SK-N-SH treated with all-trans-retinoic acid at 6 μM for 48 hours (cell line): Measurements from ENCODE around the gene LMOD3.
A peak's percentile ranks its signal among the peaks of the same experiment; 100 is the strongest.

ENCODE experiments used
- ATAC-seq: fragments of 200-7000 bp; cut with Tn5 transposase; 3 replicates; pipeline ENCODE4 v1.9.1; 2020; ENCODE audit warnings: mild to moderate bottlenecking, moderate library complexity
- ARNTL ChIP-seq: fragments of 450-650 bp; formaldehyde crosslinking; IDR thresholded peaks from 2 replicates; pipeline ENCODE4 v1.5.0; 2020; ENCODE audit warnings: low read depth, mild to moderate bottlenecking, moderate library complexity, borderline replicate concordance
- BACH2 ChIP-seq: fragments of 250-450 bp; sonication (Bioruptor Pico); IDR thresholded peaks from 2 replicates; pipeline ENCODE4 v1.9.0; 2021; ENCODE audit warnings: mild to moderate bottlenecking, borderline replicate concordance
- CREB5 ChIP-seq: fragments of 250-450 bp; sonication (Bioruptor Pico); IDR thresholded peaks from 2 replicates; pipeline ENCODE4 v1.5.1; 2020; ENCODE audit warnings: low read depth, mild to moderate bottlenecking, moderate library complexity
- CSDC2 ChIP-seq: fragments of 250-450 bp; sonication (Bioruptor Pico); IDR thresholded peaks from 2 replicates; pipeline ENCODE4 v1.5.0; 2020; ENCODE audit warnings: mild to moderate bottlenecking, moderate library complexity
- CSRNP3 ChIP-seq: fragments of 250-450 bp; sonication (Bioruptor Pico); IDR thresholded peaks from 2 replicates; pipeline ENCODE4 v1.5.1; 2021; ENCODE audit warnings: mild to moderate bottlenecking, moderate library complexity
- ESRRG ChIP-seq: fragments of 250-450 bp; sonication (Bioruptor Pico); IDR thresholded peaks from 2 replicates; pipeline ENCODE4 v1.6.1; 2021; ENCODE audit warnings: mild to moderate bottlenecking
- GLIS3 ChIP-seq: fragments of 250-450 bp; sonication (Bioruptor Pico); IDR thresholded peaks from 2 replicates; pipeline ENCODE4 v1.5.0; 2020; ENCODE audit warnings: mild to moderate bottlenecking, moderate library complexity
- ISL1 ChIP-seq: fragments of 250-450 bp; sonication (Bioruptor Pico); IDR thresholded peaks from 2 replicates; pipeline ENCODE4 v2.1.2; 2022; ENCODE audit warnings: mild to moderate bottlenecking, moderate library complexity
- OSR1 ChIP-seq: fragments of 250-450 bp; sonication (Bioruptor Pico); IDR thresholded peaks from 2 replicates; pipeline ENCODE4 v1.8.0; 2022; ENCODE audit warnings: moderate library complexity, mild to moderate bottlenecking, inconsistent platforms
- POU6F1 ChIP-seq: fragments of 250-450 bp; sonication (Bioruptor Pico); IDR thresholded peaks from 2 replicates; pipeline ENCODE4 v1.8.0; 2021; ENCODE audit warnings: low read depth, mild to moderate bottlenecking, moderate library complexity, borderline replicate concordance
- PPARA ChIP-seq: fragments of 250-450 bp; sonication (Bioruptor Pico); IDR thresholded peaks from 2 replicates; pipeline ENCODE4 v1.5.0; 2020; ENCODE audit warnings: mild to moderate bottlenecking, borderline replicate concordance
- RARB ChIP-seq: fragments of 250-450 bp; sonication (Bioruptor Pico); IDR thresholded peaks from 2 replicates; pipeline ENCODE4 v1.8.0; 2021; ENCODE audit warnings: mild to moderate bottlenecking, moderate library complexity
- SNAI2 ChIP-seq: fragments of 250-450 bp; sonication (Bioruptor Pico); IDR thresholded peaks from 2 replicates; pipeline ENCODE4 v1.5.0; 2020; ENCODE audit warnings: mild to moderate bottlenecking, moderate library complexity
- TCF4 ChIP-seq: fragments of 250-450 bp; sonication (Bioruptor Pico); IDR thresholded peaks from 2 replicates; pipeline ENCODE4 v1.8.0; 2021; ENCODE audit warnings: mild to moderate bottlenecking, moderate library complexity, borderline replicate concordance
- TOX ChIP-seq: fragments of 250-450 bp; sonication (Bioruptor Pico); IDR thresholded peaks from 2 replicates; pipeline ENCODE4 v1.8.0; 2021; ENCODE audit warnings: mild to moderate bottlenecking, moderate library complexity, borderline replicate concordance
- ZC3H10 ChIP-seq: fragments of 250-450 bp; sonication (Bioruptor Pico); IDR thresholded peaks from 2 replicates; pipeline ENCODE4 v1.5.1; 2021; ENCODE audit warnings: mild to moderate bottlenecking, moderate library complexity
- ZFP3 ChIP-seq: fragments of 250-450 bp; sonication (Bioruptor Pico); IDR thresholded peaks from 2 replicates; pipeline ENCODE4 v1.5.0; 2020; ENCODE audit warnings: mild to moderate bottlenecking, moderate library complexity
- ZNF565 ChIP-seq: fragments of 450-650 bp; formaldehyde crosslinking; conservative IDR thresholded peaks from 2 replicates; pipeline ENCODE4 v1.5.0; 2020; ENCODE audit warnings: low read depth, mild to moderate bottlenecking, moderate library complexity
- ZNF70 ChIP-seq: fragments of 450-650 bp; formaldehyde crosslinking; IDR thresholded peaks from 2 replicates; pipeline ENCODE4 v1.5.0; 2020; ENCODE audit warnings: mild to moderate bottlenecking, moderate library complexity
- ZNF8 ChIP-seq: fragments of 450-650 bp; formaldehyde crosslinking; IDR thresholded peaks from 2 replicates; pipeline ENCODE4 v1.5.0; 2020; ENCODE audit warnings: mild to moderate bottlenecking, moderate library complexity
- TF ChIP-seq, protein P1 (sequence below): fragments of 250-450 bp; sonication (Bioruptor Pico); IDR thresholded peaks from 2 replicates; pipeline ENCODE4 v1.8.0; 2020; ENCODE audit warnings: mild to moderate bottlenecking, moderate library complexity, borderline replicate concordance

LMOD3 gene

GRCh38 chr3:69094467-69095205 is 27.8 kb downstream of the LMOD3 start:
- peak; percentile 75 for ATAC-seq
- TF ChIP-seq SNAI2 (CRISPR knock-in tag) (no peak), GLIS3 (CRISPR knock-in tag) (no peak), CSRNP3 (CRISPR knock-in tag) (no peak), ISL1 (CRISPR knock-in tag) (no peak), ZNF70 (CRISPR knock-in tag) (no peak), TCF4 (CRISPR knock-in tag) (no peak), RARB (no peak), ZNF8 (no peak)

DNA sequence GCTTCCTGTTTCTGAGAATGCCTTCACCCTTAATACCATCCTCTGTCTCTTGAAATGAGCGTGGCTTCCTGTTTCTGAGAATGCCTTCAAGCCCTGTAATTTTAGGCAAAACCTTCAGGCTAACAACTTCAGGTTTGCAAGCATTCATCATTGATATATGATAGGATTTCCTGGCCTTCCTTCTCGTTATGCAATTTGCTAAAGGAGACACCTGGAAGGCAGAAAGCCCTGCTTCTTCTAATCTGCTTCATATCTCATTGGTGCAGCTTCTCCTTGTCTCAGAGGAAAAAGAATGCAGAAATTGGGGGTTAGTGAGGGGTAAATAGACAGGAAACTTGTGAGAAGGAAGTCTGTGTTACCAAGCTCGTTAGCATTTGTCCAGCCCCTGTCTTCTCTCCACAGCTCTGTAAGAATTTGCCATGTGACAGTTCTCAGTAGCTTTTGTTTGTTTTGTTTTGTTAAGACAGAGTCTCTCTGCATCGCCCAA is 30.3 kb downstream of the LMOD3 start:
- TF ChIP-seq ARNTL (CRISPR knock-in tag) = no peak
- TF ChIP-seq CREB5 (CRISPR knock-in tag) = no peak
- TF ChIP-seq ZNF565 (CRISPR knock-in tag) = no peak
- no peak for TF ChIP-seq CSDC2
- no peak for TF ChIP-seq TCF4 (CRISPR knock-in tag)
- TF ChIP-seq GLIS3 (CRISPR knock-in tag) = no peak
- no peak for TF ChIP-seq ZFP3
- no peak for TF ChIP-seq BACH2 (CRISPR knock-in tag)
- no peak for ATAC-seq

- no peak for ATAC-seq
- TF ChIP-seq ZC3H10 (CRISPR knock-in tag) (no peak), SNAI2 (CRISPR knock-in tag) (no peak), TCF4 (CRISPR knock-in tag) (no peak), ESRRG (CRISPR knock-in tag) (no peak), ISL1 (CRISPR knock-in tag) (no peak), TOX (no peak), PPARA (CRISPR knock-in tag) (no peak), OSR1 (no peak), POU6F1 (no peak), GLIS3 (CRISPR knock-in tag) (no peak), ZNF565 (CRISPR knock-in tag) (no peak), ZNF70 (CRISPR knock-in tag) (no peak), CSDC2 (no peak)
- TF ChIP-seq, protein P1, sequence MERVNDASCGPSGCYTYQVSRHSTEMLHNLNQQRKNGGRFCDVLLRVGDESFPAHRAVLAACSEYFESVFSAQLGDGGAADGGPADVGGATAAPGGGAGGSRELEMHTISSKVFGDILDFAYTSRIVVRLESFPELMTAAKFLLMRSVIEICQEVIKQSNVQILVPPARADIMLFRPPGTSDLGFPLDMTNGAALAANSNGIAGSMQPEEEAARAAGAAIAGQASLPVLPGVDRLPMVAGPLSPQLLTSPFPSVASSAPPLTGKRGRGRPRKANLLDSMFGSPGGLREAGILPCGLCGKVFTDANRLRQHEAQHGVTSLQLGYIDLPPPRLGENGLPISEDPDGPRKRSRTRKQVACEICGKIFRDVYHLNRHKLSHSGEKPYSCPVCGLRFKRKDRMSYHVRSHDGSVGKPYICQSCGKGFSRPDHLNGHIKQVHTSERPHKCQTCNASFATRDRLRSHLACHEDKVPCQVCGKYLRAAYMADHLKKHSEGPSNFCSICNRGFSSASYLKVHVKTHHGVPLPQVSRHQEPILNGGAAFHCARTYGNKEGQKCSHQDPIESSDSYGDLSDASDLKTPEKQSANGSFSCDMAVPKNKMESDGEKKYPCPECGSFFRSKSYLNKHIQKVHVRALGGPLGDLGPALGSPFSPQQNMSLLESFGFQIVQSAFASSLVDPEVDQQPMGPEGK (CRISPR knock-in tag) = no peak
- TF ChIP-seq, all 23 proteins: peak for 0
Observed at GRCh38 chr3:69091389-69092029, 30.9 kb downstream of the LMOD3 start.

GRCh38 chr3:69090021-69090420 is 32.4 kb downstream of the LMOD3 start:
- no peak for ATAC-seq
- TF ChIP-seq ZNF8 (no peak), CREB5 (CRISPR knock-in tag) (no peak), ISL1 (CRISPR knock-in tag) (no peak), ARNTL (CRISPR knock-in tag) (no peak), RARB (no peak), ESRRG (CRISPR knock-in tag) (no peak)
- TF ChIP-seq, all 23 proteins: peak for 0
